Amygdala (tissue), 56 donors: ENCODE results near the gene ETS1.

ENCODE experiments used
- DNase-seq, 56 donors: peaks; one replicate each; lab custom pipeline; 2025; lab: John Stamatoyannopoulos, UW

The ETS1 gene

GRCh38 chr11:128472128-128473089 lies 114.9 kb downstream of the ETS1 start:
- no peak for DNase-seq

GRCh38 chr11:128471138-128471661 lies 116.2 kb downstream of the ETS1 start:
- no peak for DNase-seq

- DNase-seq: no peak
Measured at GRCh38 chr11:128470081-128470480, 117.3 kb downstream of the ETS1 start.

- DNase-seq: no peak
Measured at GRCh38 chr11:128469220-128469619, 118.1 kb downstream of the ETS1 start.

GRCh38 chr11:128468111-128468510 lies 119.2 kb downstream of the ETS1 start:
- no peak for DNase-seq

- peak in 8 of 56 donors; percentile 10 to 64 (median 16) for DNase-seq
Measured at GRCh38 chr11:128467610-128468041, 119.7 kb downstream of the ETS1 start.

GRCh38 chr11:128467041-128467440 lies 120.3 kb downstream of the ETS1 start:
- DNase-seq: no peak

- no peak for DNase-seq
Measured at GRCh38 chr11:128465946-128466705, 121.2 kb downstream of the ETS1 start.

GRCh38 chr11:128465531-128465930 lies 121.8 kb downstream of the ETS1 start:
- no peak for DNase-seq

GRCh38 chr11:128464878-128465450 lies 122.4 kb downstream of the ETS1 start:
- no peak for DNase-seq

- no peak for DNase-seq
Measured at GRCh38 chr11:128463979-128464378, 123.4 kb downstream of the ETS1 start.

GRCh38 chr11:128463371-128463829 lies 124.0 kb downstream of the ETS1 start:
- no peak for DNase-seq

GRCh38 chr11:128462922-128463321 lies 124.4 kb downstream of the ETS1 start:
- DNase-seq: no peak

GRCh38 chr11:128462189-128462588 lies 125.2 kb downstream of the ETS1 start:
- no peak for DNase-seq

- no peak for DNase-seq
Measured at GRCh38 chr11:128458321-128458720, 129.0 kb downstream of the ETS1 start.

- DNase-seq: no peak
Measured at GRCh38 chr11:128457874-128458273, 129.5 kb downstream of the ETS1 start.

- no peak for DNase-seq
Measured at GRCh38 chr11:128456566-128457268, 130.6 kb downstream of the ETS1 start.

GRCh38 chr11:128455766-128456165 lies 131.6 kb downstream of the ETS1 start:
- no peak for DNase-seq

GRCh38 chr11:128453444-128454336 lies 133.7 kb downstream of the ETS1 start:
- DNase-seq: peak in 7 of 56 donors; percentile 14 to 42 (median 17)
